IPS-18c (cell line): ENCODE measurements around the gene GET3.
"Not testable (repeated sequence)": the region's sequence is repeated elsewhere in the genome, so short reads cannot be mapped to it uniquely, and the experiment has no call there.

Source experiments
- H3K4me3 ChIP-seq: 2 replicates; pipeline ENCODE4 v1.7.0; 2013; ENCODE audit warnings: low read depth, mild to moderate bottlenecking, low read length, moderate library complexity; ENCODE audit not compliant: insufficient read depth
- H3K9me3 ChIP-seq: one replicate; pipeline ENCODE4 v1.6.1; 2013; ENCODE audit warnings: mild to moderate bottlenecking, low read length, moderate library complexity; ENCODE audit not compliant: control insufficient read depth, insufficient read depth

GET3 gene

DNA sequence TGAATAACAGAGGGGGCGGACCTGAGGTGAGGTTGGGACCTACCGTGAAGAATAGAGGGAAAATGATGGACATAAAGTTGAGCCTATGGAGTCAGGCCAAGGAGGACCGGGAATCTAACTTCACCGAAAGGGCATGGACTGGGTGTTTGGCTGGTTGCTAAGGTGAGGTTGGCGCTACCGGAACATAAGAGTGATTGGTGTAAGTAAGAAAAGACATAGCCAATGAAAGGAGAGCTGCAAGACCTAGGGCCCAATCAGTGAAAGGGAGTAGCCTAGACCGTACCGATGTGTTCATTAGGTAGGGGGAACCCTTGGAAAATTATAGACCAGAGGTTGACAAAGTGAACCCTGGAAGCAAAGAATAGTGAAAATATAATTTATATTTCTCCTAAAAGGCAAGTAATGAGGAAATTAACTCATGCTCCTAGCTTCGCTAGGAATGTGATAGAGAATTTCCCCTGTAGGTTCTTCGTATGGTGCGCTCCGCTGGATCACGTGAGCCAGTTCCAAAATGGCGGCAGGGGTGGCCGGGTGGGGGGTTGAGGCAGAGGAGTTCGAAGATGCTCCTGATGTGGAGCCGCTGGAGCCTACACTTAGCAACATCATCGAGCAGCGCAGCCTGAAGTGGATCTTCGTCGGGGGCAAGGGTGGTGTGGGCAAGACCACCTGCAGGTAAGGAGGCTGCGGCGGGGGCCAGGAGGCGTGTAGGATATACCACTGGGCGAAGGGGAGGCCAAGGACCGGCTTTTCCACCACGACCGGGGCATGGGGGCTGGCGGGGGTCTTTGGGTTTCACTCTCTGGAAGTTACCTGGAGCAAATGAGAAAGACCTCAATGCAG is at the start of gene GET3:
GET3 (plus strand) TSS at position 503 of the 840 bp plus-strand sequence; CDS start at position 512, 9 bp downstream.
- H3K9me3 ChIP-seq: no peaks in the 10 kb centered on the region
- peak within 1 kb of the TSS; percentile 79 for H3K4me3 ChIP-seq

DNA sequence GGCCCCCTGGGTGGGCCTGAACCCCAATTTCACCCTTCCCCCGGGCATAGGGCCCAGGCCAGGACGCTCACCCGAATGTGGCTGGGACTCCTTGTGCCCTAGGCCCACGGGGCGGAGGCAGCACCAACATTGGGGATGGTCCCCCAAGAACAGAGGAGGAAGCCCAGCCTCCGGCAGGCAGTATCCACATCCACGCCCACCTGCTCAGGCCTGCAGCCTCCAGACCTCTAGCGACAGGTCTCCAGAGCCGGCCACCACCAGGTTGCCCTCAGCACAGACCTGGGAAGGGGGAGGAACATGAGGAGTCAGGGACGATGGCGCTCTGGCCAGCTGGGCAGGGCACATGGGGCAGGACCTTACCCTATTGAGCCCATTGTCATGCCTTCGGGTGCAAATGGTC is 48.3 kb upstream of the GET3 start:
- no peak overlapping the region for H3K4me3 ChIP-seq
- no peaks in the 10 kb centered on the region for H3K9me3 ChIP-seq

DNA sequence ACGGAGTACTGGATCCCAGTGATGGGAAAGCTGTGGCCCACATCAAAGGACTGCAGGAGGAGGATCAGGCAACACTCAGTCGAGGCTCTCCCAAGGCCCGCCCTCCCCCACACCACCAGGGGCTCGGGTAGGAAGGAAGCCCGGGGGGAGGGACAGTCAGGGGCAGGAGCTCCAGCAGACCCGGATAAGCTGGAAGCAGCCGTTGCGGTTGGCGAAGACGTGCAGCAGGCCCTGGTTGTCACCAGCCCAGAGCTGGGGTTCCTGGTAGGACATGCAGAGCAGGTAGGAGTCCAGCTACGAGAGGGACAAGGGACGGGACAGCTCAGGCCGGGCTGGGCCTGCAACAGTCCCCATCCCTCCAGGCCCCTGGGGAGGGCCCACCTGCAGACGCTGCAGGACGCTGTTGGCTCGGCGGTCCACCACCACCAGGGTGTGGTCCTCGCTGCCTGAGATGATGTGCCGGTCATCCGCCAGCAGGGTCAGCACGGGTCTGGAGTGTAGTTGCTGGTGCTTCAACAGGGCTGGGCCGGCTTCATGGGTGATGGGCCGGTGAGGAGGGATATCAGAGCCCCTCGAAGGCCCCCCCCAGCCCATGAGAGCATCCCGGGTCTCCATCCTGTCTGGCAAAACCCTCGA is 47.6 kb upstream of the GET3 start:
- H3K4me3 ChIP-seq: no peak overlapping the region
- no peaks in the 10 kb centered on the region for H3K9me3 ChIP-seq

DNA sequence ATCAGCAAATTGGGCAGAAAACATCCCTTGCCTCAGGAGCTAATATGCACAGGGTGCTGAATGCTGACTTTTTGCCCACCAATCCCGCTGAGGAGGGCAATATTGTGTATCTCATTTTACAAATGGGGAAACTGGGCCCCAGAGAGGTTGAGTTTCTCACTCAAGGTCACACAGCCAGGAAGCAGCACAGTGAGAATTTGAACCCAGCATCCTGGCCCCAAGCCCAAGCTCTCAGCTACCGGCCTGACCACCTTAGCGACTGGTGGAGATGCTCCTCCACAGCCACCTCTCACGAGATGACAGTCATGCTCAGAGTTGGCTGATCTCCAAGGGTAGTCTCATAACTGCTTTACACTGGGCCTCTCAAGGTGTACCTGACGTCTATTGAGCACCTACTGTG is 44.3 kb upstream of the GET3 start:
- H3K9me3 ChIP-seq: no peaks in the 10 kb centered on the region

DNA sequence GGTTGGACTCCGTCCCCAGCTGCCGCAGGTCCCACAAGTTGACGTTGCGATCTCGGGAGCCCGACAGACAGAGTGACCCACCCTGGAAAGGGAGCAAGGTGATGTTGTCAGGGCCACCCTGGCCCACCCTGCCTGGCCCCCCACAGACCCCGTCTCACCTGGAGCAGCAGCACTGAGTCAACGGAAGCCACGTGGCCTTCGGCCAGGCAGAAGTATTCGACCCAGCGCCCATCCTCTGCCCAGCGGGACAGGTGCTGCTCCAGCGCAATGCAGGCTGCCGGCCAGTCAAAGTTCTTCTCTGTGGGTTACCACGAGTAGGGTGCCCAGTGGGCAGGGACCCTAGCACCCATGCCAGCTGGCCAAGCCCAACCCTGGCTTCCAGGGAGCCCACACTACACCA is 42.7 kb upstream of the GET3 start:
- H3K4me3 ChIP-seq: no peak overlapping the region
- no peaks in the 10 kb centered on the region for H3K9me3 ChIP-seq

More for the DNA sequence above, 44.3 kb upstream of the GET3 start:
- no peak overlapping the region for H3K4me3 ChIP-seq

DNA sequence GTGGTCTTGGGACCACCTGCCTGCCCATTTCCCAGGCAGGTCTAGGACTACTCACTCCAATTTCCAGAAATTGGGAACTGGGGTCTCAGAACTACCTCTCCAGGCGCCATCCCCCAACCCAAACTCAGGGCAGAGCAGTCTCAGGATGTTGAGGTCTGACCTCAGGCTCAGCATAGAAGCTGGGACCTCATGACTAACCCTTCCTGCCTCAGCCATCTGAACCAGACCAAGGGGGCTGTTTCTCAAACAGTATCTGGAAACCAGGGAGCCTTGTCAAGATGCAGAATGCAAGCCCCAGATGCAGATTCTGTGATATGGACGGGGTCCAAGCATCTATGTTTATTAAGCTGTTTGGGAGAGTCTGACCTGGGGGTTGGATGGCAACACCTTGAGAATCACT is 42.2 kb upstream of the GET3 start:
- H3K9me3 ChIP-seq: no peaks in the 10 kb centered on the region
- no peak overlapping the region for H3K4me3 ChIP-seq

DNA sequence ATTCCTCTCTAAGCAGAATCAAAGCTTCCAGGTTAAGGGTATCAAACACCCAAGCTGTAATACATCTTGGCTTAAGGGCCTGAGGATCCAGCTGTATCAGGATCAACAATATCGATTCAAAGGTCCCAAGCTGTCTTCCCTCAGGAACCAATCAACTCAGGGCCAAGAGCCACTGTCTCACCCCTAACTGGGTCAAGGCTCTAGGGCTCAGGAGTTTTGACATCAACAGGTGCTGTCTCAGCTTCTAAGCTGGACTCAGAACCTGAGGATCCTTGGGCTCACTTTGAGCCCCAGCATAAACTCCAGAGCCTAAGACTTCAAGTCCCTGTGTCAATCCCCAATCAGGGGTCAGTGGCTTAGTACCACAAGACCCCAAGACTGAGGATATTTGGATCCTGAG is 41.8 kb upstream of the GET3 start:
- Histone ChIP-seq H3K9me3 (no peaks in the 10 kb centered on the region), H3K4me3 (peak overlapping the region; percentile 94)

DNA sequence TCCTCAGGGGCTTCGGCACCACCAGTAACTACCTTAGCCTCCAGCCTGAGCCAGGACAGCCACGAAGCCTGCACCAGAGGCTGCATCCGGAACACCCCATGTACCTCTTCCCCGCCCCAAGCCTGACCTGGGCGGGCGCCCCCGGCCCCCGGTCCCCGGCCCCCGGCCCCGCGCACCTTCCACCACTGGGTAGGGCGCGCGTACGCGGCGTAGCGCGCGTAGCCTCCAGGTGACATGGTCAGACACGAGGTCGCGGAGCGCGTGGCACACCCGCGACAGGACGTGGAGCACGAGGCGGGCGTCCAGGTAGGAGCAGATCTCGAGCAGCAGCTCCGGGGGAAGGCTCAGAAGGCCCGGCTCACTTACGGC is 41.3 kb upstream of the GET3 start:
- Histone ChIP-seq H3K4me3 (peak overlapping the region; percentile 94), H3K9me3 (no peaks in the 10 kb centered on the region)

DNA sequence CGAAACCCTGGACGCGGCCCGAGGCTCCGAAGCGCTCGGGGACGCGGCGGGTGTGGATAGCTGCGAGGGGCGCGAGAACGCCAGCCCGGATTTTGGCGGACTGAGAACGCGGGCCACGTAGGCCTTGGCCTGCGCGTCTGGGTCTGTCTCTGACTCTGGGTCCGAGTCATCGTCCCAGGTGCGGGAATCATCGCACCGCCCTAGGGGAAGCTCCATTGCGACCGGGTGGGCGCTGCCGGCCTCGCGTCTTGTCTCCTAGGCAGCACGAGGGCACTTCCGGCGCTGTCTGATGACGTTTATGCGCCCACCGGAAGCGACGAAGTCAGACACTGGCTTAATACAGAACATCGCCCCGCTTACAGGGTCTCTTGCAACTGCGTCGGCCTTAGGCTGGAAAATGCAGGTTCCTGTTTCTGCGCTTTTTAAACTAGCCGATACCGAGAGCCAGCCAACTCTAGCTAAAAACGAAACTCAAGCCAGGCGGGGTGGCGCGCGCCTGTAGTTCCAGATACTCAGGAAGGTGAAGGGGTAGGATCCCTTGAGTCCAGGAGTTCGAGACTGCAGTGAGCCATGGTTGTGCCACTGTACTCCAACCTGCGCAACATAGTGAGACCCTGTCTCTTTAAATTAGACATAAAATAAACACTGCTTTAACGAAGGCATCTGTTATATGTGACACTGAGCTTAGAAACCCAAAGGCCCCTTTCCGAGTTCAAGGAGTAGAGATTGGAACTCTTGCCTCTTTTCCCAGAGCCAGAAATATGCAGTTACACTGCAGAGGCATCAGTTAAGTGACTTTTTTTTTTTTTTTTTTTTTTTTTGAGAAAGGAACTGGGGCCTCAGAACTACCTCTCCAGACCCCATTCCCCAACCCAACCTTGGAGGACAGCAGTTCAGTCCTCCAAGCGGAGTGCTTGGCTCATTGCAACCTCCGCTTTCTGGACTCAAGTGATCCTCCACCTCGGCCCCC is 40.6 kb upstream of the GET3 start, which contains the start of gene FBXW9:
FBXW9 (minus strand) TSS at position 266 of the 970 bp plus-strand sequence; CDS start at position 216, 50 bp downstream.
- Histone ChIP-seq H3K4me3 (peak within 1 kb of the TSS; percentile 94), H3K9me3 (no peaks in the 10 kb centered on the region)

DNA sequence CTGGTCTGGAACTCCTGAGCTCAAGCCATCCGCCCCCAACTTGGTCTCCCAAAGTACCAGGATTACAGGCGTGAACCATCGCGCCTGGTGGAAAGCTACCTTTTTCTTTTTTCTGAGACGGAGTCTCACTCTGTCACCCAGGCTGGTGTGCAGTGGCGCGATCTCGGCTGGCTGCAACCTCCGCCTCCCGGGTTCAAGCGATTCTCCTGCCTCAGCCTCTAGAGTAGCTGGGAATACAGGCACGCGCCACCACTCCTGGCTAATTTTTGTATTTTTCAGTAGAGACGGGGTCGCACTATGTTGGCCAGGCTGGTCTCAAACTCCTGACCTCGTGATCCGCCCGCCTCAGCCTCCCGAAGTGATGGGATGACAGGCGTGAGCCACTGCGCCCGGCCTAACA is 39.9 kb upstream of the GET3 start:
- peak overlapping the region; percentile 94; the same call in 1 of the 2 replicates for H3K4me3 ChIP-seq
- not testable (repeated sequence) for H3K9me3 ChIP-seq

DNA sequence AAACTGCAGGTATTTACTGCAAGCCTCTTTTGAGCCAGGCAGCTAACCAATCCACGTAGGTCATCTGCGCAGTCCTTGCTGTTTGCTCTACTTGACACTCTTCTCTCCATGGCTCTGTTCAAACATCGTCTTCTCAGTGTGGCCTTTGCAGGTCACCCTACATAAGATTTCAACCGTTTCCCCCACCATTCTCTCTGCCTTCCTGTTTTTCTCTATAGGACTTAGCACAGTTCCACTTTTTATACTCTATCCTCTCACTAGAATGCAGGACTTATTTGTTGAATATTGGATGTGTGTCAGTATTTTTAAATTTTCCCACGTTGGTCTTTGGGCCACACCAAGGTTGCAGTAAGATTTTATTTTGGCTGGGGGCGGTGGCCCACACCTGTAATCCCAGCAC is 39.2 kb upstream of the GET3 start:
- Histone ChIP-seq H3K9me3 (no peaks in the 10 kb centered on the region), H3K4me3 (no peak overlapping the region)

DNA sequence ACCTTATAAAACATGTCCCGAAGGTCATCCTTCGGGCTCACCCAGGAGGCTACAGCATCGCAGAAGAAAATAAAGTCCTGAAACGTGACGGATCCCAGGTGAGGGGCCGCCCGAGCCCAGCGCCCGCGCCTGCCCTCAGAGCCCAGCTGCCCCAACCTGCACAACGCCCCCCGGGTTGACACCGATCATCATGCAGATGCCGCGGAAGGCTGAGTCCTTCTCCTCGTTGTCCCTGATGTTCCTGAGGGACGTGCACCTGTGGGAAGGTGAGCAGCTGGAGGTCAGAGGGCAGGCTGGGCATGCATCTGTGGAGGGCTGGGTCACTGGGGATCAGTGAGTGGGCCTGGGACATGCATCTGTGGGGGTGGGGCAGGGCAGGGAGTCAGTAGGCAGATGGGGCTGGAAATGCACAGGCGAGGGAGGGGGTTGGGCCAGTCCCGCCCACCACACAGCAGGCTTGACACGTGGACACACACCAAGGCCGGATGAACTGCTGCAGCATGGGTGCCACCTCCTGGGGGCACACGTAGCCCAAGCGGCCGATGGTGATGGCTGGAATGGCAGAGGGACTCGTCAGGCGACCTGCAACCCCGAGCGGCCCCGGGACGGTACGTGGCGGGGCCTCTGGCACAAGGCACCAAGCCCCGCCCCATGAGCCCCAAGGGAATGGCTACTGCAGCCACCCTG is 35.6 kb upstream of the GET3 start:
- no peak overlapping the region for H3K4me3 ChIP-seq
- H3K9me3 ChIP-seq: no peaks in the 10 kb centered on the region

DNA sequence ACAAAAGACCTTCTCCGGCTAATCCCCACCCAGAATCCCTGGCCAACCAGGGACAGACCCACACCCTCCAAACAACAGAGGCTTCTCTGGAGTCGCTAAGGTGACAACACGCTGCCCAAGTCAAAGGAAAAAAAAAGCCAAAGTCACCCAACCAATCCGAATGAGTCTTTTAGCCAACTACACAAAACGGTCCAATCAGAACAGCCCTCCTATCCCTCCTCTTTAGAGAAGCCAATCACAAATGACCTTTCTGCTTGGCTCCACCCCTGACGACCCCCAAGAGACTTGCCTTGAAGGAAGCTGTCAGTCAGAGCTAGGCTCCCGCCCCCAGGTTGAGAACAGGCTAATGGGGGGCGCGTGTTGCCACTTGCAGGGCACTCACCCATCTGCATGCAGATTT is 34.3 kb upstream of the GET3 start:
- Histone ChIP-seq H3K4me3 (no peak overlapping the region), H3K9me3 (no peaks in the 10 kb centered on the region)

DNA sequence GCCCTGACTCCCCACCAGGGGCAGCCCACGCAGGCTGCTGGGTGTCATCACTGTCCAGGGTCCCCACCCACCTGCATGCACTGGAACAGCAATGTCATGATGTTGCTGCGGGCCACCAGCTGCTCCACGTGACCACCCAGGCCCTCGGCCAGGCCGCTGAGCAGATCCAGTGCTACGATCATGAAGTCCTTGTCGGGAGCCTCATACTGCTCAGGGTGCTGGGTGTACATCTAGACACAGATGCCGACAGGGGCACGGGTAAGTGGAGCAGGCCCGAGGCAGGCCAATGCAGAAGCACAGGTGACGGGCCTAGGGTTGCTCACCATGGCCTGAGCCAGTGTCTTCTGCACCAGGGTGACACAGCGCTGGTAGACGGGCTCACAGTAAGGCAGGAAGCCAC is 32.1 kb upstream of the GET3 start:
- Histone ChIP-seq H3K9me3 (no peaks in the 10 kb centered on the region), H3K4me3 (no peak overlapping the region)

DNA sequence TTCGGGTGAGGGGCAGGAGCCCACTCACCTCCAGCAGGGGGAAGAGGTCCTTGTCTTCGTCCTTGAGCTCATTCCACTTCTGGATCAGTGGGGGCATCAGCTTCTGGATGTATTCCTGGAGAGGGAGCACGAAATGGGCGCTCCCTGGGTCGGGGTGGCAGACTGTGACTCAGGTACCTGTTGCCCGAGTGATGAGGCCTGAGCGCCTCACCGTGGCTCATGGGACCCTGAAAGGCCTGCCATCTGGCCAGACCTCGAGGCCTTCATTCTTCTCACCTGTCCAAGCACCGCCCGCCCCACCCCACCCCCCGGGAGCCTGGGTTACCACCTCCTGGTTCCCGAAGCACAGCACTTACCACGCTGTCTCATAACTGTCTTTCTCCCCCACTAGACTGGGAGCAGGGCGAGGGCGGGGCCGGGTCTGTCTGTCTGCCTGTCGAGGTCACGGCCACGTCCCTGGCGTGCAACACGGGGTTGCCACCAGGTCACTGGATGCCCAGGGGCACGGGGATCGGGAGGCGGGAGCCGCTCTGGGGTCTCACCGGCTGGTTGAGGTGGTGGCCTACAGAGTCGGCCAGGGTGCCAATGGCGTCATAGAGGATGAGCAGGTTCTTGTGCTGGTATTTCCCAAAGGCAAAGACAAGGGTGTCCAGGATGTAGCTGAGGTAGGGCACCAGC is 31.5 kb upstream of the GET3 start:
- Histone ChIP-seq H3K4me3 (no peak overlapping the region), H3K9me3 (no peaks in the 10 kb centered on the region)

DNA sequence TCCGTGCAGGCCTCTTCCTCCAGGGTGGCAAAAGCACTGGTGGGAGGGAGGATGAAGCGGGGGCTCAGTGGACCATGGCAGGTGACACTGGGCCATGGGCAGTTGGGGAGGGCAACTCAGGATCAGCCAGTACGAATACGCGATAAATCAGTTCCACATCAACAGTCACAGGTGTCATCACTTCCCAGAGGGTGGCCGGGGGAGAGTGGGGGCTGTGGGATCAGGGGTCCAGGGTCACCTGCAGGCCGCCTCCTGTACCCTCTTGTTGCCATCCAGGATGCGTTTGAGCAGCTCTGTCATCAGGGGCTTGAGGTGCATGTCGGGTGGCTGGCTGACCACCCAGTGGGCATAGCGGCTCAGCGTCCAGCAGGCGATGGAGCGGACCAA is 31.0 kb upstream of the GET3 start:
- H3K9me3 ChIP-seq: no peaks in the 10 kb centered on the region
- H3K4me3 ChIP-seq: no peak overlapping the region
